Thyroid gland (tissue), 4 donors: ENCODE results near the gene ABI1. TPM values are rescaled to one million over a fixed set of nuclear protein-coding genes. Genes with fewer than 3 reads are reported as not detected.

ENCODE experiments used
- DNase-seq, 2 donors: peaks; one replicate each; pipeline ENCODE4 v3.0.0-alpha.2; 2019
- H3K27ac ChIP-seq, 3 donors: fragments of 200-600 bp; sonication (generic); 1 replicate in 2 of 3; 2 replicates in 1 of 3; pipeline ENCODE4 v1.5.1; 2016 to 2019; ENCODE audit warnings: mild to moderate bottlenecking in 1 of 3, moderate library complexity in 1 of 3
- H3K27me3 ChIP-seq: fragments of 200-600 bp; sonication (generic); one replicate; pipeline ENCODE4 v1.5.1; 2019
- H3K36me3 ChIP-seq, 2 donors: fragments of 200-600 bp; sonication (generic); one replicate each; pipeline ENCODE4 v1.5.1; 2016 to 2019
- H3K4me1 ChIP-seq, 2 donors: fragments of 200-600 bp; sonication (generic); one replicate each; pipeline ENCODE4 v1.5.1; 2017 to 2019
- H3K4me3 ChIP-seq, 3 donors: fragments of 200-600 bp; sonication (generic); replicated peaks in 1 of 3; 1 replicate in 2 of 3; 2 replicates in 1 of 3; pipeline ENCODE4 v1.5.1; 2016; ENCODE audit warnings: mild to moderate bottlenecking in 1 of 3
- H3K9me3 ChIP-seq: fragments of 200-600 bp; sonication (generic); one replicate; pipeline ENCODE4 v1.5.1; 2017
- CTCF ChIP-seq, 6 experiments: fragments of 200-600 bp in 3 of 6; fragments of 450-650 bp in 3 of 6; sonication (generic) in 3 of 6; IDR thresholded peaks; one replicate each; pipeline ENCODE4 v1.5.1; 2016 to 2019; ENCODE audit warnings: antibody characterized with exemption in 6 of 6, mild to moderate bottlenecking in 2 of 6, inconsistent platforms in 1 of 6, moderate library complexity in 1 of 6
- POLR2A ChIP-seq, 2 donors: fragments of 450-650 bp; IDR thresholded peaks; one replicate each; pipeline ENCODE4 v1.6.1; 2017; ENCODE audit warnings: antibody characterized with exemption in 2 of 2, mild to moderate bottlenecking in 2 of 2, moderate library complexity in 1 of 2
- WGBS, 2 donors: methylation state at CpG; one replicate each; pipeline ENCODE4 v1.1.5; 2017; 5-methylcytosine and 5-hydroxymethylcytosine counted together
- intact Hi-C: fragments of 100-400 bp; cut with DNase I; formaldehyde crosslinking; loops from one replicate; pipeline ENCODE4 v1.15.1; 2023
- total RNA-seq, 4 donors: library from RNA; depleted of rRNA; stranded (reverse); fragments of >200 nt; gene quantifications; one replicate each; pipeline ENCODE4 v1.2.3, GENCODE V29; 2016

Gene ABI1
- total RNA-seq, 4 donors from 2014 or later = 42.7 to 72.3 (median 47.4) TPM

- no peak overlapping the region for H3K4me3 ChIP-seq
- 42 to 57% methylated on average over 3 of the region's 3 CpGs for WGBS, 2 donors
- H3K36me3 ChIP-seq = no peaks in the 10 kb centered on the region
- H3K27ac ChIP-seq = no peak overlapping the region
- DNase-seq = peak; percentile 24 to 28
- TF ChIP-seq POLR2A (IDR thresholded peaks at IDR 0.05) (no peak), CTCF (IDR thresholded peaks at IDR 0.05) (no peak)
- peaks cover 10 to 17% of the 10 kb centered on the region in 2 donors for H3K4me1 ChIP-seq
- intact Hi-C loops = no loop called here
- no peaks in the 10 kb centered on the region for H3K9me3 ChIP-seq
- H3K27me3 ChIP-seq = no peaks in the 10 kb centered on the region
Measured at GRCh38 chr10:26839966-26840627, 20.7 kb downstream of the ABI1 start.

- TF ChIP-seq POLR2A (IDR thresholded peaks at IDR 0.05) (no peak), CTCF (IDR thresholded peaks at IDR 0.05) (no peak)
- WGBS, 2 donors = 71 to 95% methylated on average over 2 of the region's 2 CpGs
- Histone ChIP-seq H3K9me3 (no peaks in the 10 kb centered on the region), H3K4me3 (no peak overlapping the region), H3K27ac (no peak overlapping the region), H3K4me1 (peaks cover 10 to 22% of the 10 kb centered on the region in 2 donors), H3K36me3 (no peaks in the 10 kb centered on the region), H3K27me3 (no peaks in the 10 kb centered on the region)
- intact Hi-C loops = no loop called here
- no peak for DNase-seq
Measured at GRCh38 chr10:26837139-26837538, 23.6 kb downstream of the ABI1 start.

- no peaks in the 10 kb centered on the region for H3K27me3 ChIP-seq
- H3K36me3 ChIP-seq = no peaks in the 10 kb centered on the region
- H3K4me1 ChIP-seq = peaks cover 0 to 8% of the 10 kb centered on the region in 2 donors
- no peak overlapping the region for H3K27ac ChIP-seq
- intact Hi-C loops = no loop called here
- no peak for DNase-seq
- TF ChIP-seq POLR2A (IDR thresholded peaks at IDR 0.05) (no peak), CTCF (IDR thresholded peaks at IDR 0.05) (no peak)
- no peak overlapping the region for H3K4me3 ChIP-seq
- 86 to 87% methylated on average over 2 of the region's 2 CpGs for WGBS, 2 donors
- H3K9me3 ChIP-seq = no peaks in the 10 kb centered on the region
Measured at GRCh38 chr10:26835025-26835424, 25.7 kb downstream of the ABI1 start.

- DNase-seq = no peak
- 48 to 61% methylated on average over 2 of the region's 2 CpGs for WGBS, 2 donors
- H3K27ac ChIP-seq = no peak overlapping the region
- no peaks in the 10 kb centered on the region for H3K9me3 ChIP-seq
- H3K27me3 ChIP-seq = no peaks in the 10 kb centered on the region
- no peak overlapping the region for H3K4me3 ChIP-seq
- peaks cover 0 to 5% of the 10 kb centered on the region in 2 donors for H3K4me1 ChIP-seq
- no peak for TF ChIP-seq POLR2A (IDR thresholded peaks at IDR 0.05)
- TF ChIP-seq CTCF (IDR thresholded peaks at IDR 0.05) = no peak
- intact Hi-C loops = no loop called here
- H3K36me3 ChIP-seq = no peaks in the 10 kb centered on the region
Measured at GRCh38 chr10:26832960-26833359, 27.8 kb downstream of the ABI1 start.

- peaks cover 0 to 5% of the 10 kb centered on the region in 2 donors for H3K4me1 ChIP-seq
- DNase-seq = no peak
- H3K27ac ChIP-seq = no peak overlapping the region
- 93 to 94% methylated on average over 6 of the region's 6 CpGs for WGBS, 2 donors
- no peaks in the 10 kb centered on the region for H3K9me3 ChIP-seq
- no peak overlapping the region for H3K4me3 ChIP-seq
- TF ChIP-seq POLR2A (IDR thresholded peaks at IDR 0.05) = no peak
- no peak for TF ChIP-seq CTCF (IDR thresholded peaks at IDR 0.05)
- no peaks in the 10 kb centered on the region for H3K27me3 ChIP-seq
- intact Hi-C loops = no loop called here
- H3K36me3 ChIP-seq = no peaks in the 10 kb centered on the region
Measured at GRCh38 chr10:26831936-26832335, 28.8 kb downstream of the ABI1 start.
